Activated CD4-positive, CD25-positive, alpha-beta regulatory T cell treated with anti-CD3 and anti-CD28 coated beads, Interleukin-2, amount 50 U/mL, for 72 hours (primary cell): Measurements from ENCODE around the gene PRKG1.
"Not testable (repeated sequence)": the region's sequence is repeated elsewhere in the genome, so short reads cannot be mapped to it uniquely, and the experiment has no call there.

ENCODE experiments used
- DNase-seq: peaks from one replicate; pipeline ENCODE4 v3.0.0; 2021

The PRKG1 gene

GRCh38 chr10:51542853-51543252 lies 468.6 kb downstream of the PRKG1 start:
- no peak for DNase-seq

DNA sequence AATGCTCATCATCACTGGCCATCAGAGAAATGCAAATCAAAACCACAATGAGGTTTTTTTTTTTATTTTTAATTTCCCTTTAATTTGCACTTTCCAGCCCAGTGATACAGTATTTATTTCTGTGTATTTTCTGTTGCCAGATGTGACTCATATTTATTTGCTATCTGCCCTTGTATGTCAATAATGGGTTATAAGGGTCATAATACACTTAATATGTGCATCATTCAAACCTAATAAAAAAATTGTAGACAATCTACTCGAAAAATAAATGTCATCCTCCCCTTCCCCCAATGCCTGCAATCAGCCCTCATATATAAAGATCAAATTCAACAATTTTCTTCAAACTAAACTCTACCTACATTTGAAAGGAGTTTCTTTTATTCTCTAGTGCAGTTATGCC lies 470.6 kb downstream of the PRKG1 start:
- no peak for DNase-seq

GRCh38 chr10:51547941-51548340 lies 473.7 kb downstream of the PRKG1 start:
- DNase-seq = no peak

DNA sequence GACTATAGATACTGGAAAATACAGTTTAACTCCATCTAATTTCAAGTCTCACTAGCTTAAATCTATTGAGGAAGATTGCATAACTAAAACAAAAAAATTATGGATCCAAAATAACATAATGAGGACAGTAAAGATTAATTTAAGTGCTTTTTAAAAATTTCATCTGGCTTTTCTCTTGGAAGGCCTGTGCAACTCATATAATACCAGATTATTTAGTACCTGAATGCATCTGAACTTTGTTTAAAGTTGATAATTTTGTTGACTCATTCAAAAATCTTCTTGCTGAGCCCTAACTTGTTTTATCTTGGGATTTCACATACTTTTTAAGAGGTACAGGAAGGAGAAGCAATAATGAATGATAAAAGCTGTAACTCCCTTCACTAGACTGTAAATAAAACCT lies 478.6 kb downstream of the PRKG1 start:
- no peak for DNase-seq

GRCh38 chr10:51564896-51565510 lies 490.7 kb downstream of the PRKG1 start:
- no peak for DNase-seq

- no peak for DNase-seq
These were observed 493.0 kb downstream of the PRKG1 start for GRCh38 chr10:51567271-51567670.

DNA sequence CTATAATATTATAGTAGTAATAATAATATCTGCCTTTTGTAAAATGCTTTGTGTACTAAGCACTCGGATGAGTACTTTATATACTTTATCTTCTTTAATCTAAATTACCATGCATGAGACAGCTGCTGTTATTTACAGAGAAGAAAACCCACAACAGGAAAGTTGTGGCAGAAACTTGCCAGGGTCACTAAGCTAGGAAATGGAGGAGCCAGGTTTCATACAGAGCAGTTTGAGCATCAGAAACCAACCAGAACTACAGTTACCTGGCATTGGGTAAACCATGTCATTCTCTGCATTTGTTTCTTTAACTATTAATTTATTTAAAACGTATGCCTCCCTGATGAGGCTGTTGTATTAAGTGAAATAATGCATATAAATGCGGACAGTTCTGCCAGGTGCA lies 495.2 kb downstream of the PRKG1 start:
- no peak for DNase-seq

DNA sequence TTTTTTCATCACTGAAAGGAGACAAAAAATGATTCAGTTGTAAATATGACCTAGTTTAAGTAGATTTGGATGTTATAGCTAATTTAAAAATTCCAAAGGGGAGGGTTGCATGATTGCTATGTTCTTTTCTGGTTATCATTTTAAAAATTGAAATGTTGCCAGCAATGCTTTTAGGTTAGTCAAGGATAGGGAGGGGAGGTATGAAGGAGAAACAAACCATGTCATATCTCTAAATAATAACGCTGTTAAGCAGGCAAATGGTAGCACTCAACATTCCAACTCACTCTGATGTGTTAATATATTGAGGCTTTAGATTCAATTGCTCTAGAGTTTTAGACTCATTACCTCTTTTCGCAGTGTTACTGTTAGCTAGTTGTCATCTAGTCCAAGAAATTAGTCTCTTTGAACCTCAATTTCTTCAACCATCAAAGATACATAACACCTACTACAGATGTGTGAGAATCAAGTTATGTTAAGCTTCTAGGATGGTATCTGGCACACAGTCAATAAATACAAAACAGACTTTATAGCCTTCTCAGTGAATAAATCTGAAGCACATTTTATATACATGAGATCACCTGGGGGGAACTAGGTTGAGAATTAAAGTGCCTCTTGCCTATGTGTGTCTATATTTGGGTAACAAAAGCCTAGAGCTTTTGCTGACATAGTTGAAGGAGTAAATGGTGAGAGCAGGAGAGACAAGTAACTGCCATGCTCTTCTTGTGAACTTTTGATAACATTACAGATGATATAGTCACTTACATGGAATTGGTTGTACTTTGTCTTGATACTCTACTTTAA lies 500.2 kb downstream of the PRKG1 start:
- no peak for DNase-seq

GRCh38 chr10:51581196-51581595 lies 506.9 kb downstream of the PRKG1 start:
- not testable (repeated sequence) for DNase-seq

DNA sequence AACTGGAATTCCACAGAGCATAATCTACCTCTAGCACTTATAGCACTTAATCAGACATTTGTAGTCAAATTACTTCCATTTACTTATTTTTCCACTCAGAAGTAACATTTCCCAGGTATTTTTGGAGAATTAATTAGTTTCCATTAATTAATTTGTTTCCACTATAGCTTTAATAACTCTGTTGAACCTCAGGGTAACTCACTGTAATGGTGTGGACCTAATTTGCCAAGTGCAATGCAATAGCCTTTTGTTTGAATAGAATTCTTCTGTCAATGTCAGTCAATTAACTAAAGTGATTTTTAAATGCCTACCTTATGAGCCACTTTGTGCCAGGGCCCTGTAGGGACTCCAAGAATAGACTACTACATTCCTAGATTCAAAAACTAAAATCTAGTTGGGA lies 509.7 kb downstream of the PRKG1 start:
- DNase-seq = no peak

- DNase-seq = no peak
These were observed 511.5 kb downstream of the PRKG1 start for GRCh38 chr10:51585742-51586141.

- no peak for DNase-seq
These were observed 514.7 kb downstream of the PRKG1 start for GRCh38 chr10:51588984-51589383.

- DNase-seq = no peak
These were observed 516.5 kb downstream of the PRKG1 start for GRCh38 chr10:51590818-51591217.

DNA sequence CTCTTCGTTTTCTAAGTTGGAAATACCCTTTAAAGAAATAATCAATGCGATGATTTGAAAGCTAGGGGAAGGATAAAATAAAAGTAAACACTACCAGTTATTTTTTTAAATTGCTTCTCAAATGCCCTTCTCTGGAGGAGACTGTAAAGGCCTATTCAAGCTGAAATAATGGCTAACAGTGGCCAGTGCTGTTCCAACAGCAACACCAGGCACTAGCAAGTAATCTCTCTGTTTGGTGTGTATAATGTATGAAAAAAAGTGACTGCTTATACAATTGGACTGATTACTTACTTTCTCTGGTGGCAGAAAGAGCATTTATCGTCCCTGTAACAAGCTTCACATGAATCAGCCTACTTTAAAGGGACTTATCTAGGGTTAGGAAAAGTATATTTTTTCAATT lies 522.4 kb downstream of the PRKG1 start:
- DNase-seq = no peak

- DNase-seq = no peak
These were observed 525.4 kb downstream of the PRKG1 start for GRCh38 chr10:51599647-51600046.

DNA sequence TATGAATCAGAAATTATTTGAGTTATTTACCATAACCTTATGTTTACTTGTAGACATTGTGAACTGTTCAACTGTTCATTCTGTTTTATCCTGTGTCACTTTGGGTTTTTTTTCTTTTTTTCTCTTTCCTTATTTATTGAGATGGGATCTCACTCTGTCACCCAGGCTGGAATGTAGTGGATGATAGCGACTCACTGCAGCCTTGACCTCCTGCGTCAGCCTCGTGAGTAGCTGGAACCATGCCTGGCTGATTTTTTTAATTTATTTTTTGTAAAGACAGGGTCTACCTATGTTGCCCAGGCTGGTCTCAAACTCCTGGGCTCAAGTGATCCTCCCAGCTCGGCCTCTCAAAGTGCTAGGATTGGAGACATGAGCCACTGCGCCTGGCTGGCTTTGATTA lies 528.0 kb downstream of the PRKG1 start:
- DNase-seq = no peak

DNA sequence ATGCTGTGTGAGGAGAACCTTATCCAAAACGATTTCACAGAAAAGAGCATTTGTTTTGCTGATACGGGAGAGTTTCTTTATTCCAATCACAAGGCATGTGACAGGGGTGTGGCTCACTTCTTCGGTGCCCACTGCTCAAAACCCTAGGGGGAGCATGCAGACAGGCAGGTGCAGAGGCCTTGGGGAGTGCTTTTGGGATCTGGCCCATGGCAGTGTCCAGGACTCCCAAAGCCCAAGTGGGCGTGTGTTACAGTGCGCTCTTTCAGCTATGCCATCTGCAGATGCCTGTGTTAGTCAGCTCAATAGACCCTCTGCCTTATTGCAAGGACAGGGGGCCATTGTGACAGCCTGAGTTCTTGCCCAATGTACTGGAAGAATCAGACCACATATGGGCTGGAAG lies 530.3 kb downstream of the PRKG1 start:
- no peak for DNase-seq

DNA sequence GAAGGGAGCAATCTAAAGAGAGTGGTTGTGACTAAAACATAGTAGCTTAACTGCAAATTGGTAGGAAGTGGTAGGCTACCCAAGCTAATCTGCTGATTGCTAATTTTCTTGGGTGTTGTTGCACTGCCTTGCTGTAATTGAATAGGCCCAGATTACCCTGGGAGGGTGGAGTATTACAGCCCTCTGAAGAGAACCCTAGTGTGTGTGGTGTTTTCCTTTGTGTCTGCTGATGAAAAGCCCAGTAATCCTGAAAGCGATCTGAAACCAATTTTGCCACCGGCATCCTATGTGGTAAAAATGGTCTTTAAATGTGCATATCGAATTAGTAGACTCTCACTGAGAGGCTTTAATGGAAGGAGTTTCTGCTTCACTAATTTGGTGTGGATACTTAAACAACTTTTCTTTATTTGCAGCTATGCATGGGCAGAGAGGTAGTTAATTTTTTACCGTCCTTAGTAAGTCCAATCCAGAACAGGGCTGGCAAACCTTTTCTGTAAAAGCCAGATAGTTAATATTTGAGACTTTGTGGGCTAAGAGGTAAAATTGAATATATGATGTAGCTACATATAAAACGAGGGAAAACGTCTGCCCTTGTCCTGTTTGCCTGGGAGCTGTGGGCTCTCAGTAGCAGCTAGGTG lies 532.7 kb downstream of the PRKG1 start:
- DNase-seq = no peak

GRCh38 chr10:51607463-51607835 lies 533.2 kb downstream of the PRKG1 start:
- no peak for DNase-seq

GRCh38 chr10:51608211-51608610 lies 533.9 kb downstream of the PRKG1 start:
- DNase-seq = no peak

DNA sequence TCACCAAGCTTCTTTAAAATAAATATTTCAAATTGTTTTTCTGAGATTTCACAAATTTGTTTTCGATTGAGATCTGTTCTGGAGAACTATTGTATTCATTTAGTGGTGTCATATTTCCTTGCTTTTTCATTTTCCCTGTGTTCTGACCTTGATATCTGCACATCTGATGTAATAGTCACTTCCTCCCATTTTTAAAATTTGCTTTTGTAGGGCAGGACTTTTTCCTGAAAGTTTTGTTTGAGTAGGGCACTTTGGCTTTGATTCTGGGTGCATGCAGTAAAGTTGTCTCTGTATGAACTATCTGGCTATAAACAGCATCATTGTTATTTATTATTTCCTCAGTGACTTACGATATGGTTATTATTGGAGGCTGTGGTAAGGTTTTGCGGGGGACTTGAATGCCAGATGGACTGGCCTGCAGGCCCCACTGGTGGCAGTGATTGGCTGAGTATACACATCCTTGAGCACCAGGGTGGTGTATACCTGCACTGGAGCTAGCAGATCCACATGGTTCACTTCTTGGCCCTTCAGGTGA lies 541.5 kb downstream of the PRKG1 start:
- no peak for DNase-seq

DNA sequence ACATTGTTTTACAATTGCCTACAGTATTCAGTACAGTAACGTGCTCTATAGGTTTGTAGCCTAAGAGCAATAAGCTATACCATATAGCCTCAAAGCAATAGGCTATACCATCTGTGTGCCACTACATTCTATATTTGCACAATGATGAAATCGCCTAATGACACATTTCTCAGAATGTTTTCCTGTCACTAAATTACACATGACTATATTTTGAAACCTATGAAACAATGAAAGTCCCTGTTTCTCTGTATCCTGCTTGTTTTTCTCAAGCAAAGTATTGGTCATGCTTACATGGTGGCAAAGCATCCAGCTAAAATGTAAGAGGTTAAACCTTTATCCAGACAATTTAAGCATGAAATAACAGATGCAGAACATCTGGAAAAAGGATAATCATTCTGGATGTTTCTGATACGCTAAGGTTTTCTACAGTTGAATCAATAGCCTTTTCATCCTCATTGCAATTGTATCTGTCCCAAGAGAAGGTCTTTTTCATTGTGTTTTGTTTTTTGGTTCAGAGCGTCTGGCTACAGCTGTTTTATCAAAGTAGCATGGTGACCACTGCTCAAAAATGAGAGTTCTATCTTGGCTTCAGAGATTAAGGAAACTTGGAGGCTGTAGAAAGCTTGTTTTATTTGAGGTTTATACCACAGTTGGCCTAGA lies 543.4 kb downstream of the PRKG1 start:
- DNase-seq = no peak

GRCh38 chr10:51619365-51619764 lies 545.1 kb downstream of the PRKG1 start:
- no peak for DNase-seq

- no peak for DNase-seq
These were observed 545.8 kb downstream of the PRKG1 start for GRCh38 chr10:51620131-51620530.
